ENCODE measurements around the gene LPP.
A peak's percentile ranks its signal among the peaks of the same experiment; 100 is the strongest.

Gene LPP

GRCh38 chr3:188323067-188323842 is 169.3 kb downstream of the LPP start:
- DNase-seq: no peak

- no peak for DNase-seq
These were observed 172.2 kb downstream of the LPP start for GRCh38 chr3:188326111-188326510.

- no peak for DNase-seq
These were observed 173.0 kb downstream of the LPP start for GRCh38 chr3:188326968-188327367.

- no peak for DNase-seq
These were observed 173.5 kb downstream of the LPP start for GRCh38 chr3:188327433-188327832.

GRCh38 chr3:188330138-188330537 is 176.2 kb downstream of the LPP start:
- DNase-seq: no peak

- DNase-seq: no peak
These were observed 177.2 kb downstream of the LPP start for GRCh38 chr3:188331166-188331565.

GRCh38 chr3:188332085-188332484 is 178.1 kb downstream of the LPP start:
- DNase-seq: no peak

GRCh38 chr3:188335656-188336055 is 181.7 kb downstream of the LPP start:
- no peak for DNase-seq

GRCh38 chr3:188336178-188336577 is 182.2 kb downstream of the LPP start:
- DNase-seq: no peak

- no peak for DNase-seq
These were observed 183.3 kb downstream of the LPP start for GRCh38 chr3:188337232-188337631.

GRCh38 chr3:188338086-188338485 is 184.1 kb downstream of the LPP start:
- DNase-seq: no peak

GRCh38 chr3:188339410-188340295 is 185.7 kb downstream of the LPP start:
- DNase-seq: no peak

GRCh38 chr3:188341501-188341900 is 187.5 kb downstream of the LPP start:
- DNase-seq: no peak

GRCh38 chr3:188342991-188343732 is 189.2 kb downstream of the LPP start:
- no peak for DNase-seq

GRCh38 chr3:188343894-188344293 is 189.9 kb downstream of the LPP start:
- DNase-seq: no peak

GRCh38 chr3:188345223-188345622 is 191.3 kb downstream of the LPP start:
- DNase-seq: peak in 2 of 56 donors; percentile 5

- peak in 2 of 56 donors; percentile 10 to 57 for DNase-seq
These were observed 194.7 kb downstream of the LPP start for GRCh38 chr3:188348435-188349244.

GRCh38 chr3:188349351-188349901 is 195.5 kb downstream of the LPP start:
- no peak for DNase-seq

- DNase-seq: no peak
These were observed 196.0 kb downstream of the LPP start for GRCh38 chr3:188349933-188350332.

- no peak for DNase-seq
These were observed 197.0 kb downstream of the LPP start for GRCh38 chr3:188350961-188351360.

- no peak for DNase-seq
These were observed 197.7 kb downstream of the LPP start for GRCh38 chr3:188351648-188352047.

Measured in amygdala (tissue), 56 donors.